WERI-Rb-1 (cell line): ENCODE data around the gene MTUS2.

ENCODE experiments used
- DNase-seq: peaks from one replicate; pipeline ENCODE4 v3.0.0-alpha.2; 2020
- H3K27ac ChIP-seq: fragments of 250-450 bp; sonication (Bioruptor Pico); 2 replicates; pipeline ENCODE4 v1.5.1; 2020; ENCODE audit warnings: mild to moderate bottlenecking, moderate library complexity
- H3K27me3 ChIP-seq: fragments of 250-450 bp; sonication (Bioruptor Pico); 2 replicates; pipeline ENCODE4 v1.5.1; 2021; ENCODE audit warnings: mild to moderate bottlenecking, low read depth, moderate library complexity; ENCODE audit not compliant: insufficient read depth, severe bottlenecking
- H3K36me3 ChIP-seq: fragments of 250-450 bp; sonication (Bioruptor Pico); 2 replicates; pipeline ENCODE4 v1.5.1; 2020; ENCODE audit warnings: mild to moderate bottlenecking, moderate library complexity
- H3K4me3 ChIP-seq: 2 replicates; pipeline ENCODE4 v1.5.1; 2011; ENCODE audit warnings: low read depth, mild to moderate bottlenecking, control low read depth, low read length
- H3K9me3 ChIP-seq: fragments of 250-450 bp; sonication (Bioruptor Pico); 2 replicates; pipeline ENCODE4 v1.5.1; 2021; ENCODE audit warnings: mild to moderate bottlenecking, moderate library complexity; ENCODE audit not compliant: severe bottlenecking
- CTCF ChIP-seq: IDR thresholded peaks from 2 replicates; pipeline ENCODE4 v1.5.1; 2011; ENCODE audit warnings: low read depth, mild to moderate bottlenecking, control low read depth, inconsistent platforms, low read length

Gene MTUS2

GRCh38 chr13:28991764-28992163 is 171.6 kb downstream of the MTUS2 start:
- H3K9me3 ChIP-seq: no peaks in the 10 kb centered on the region
- H3K27me3 ChIP-seq: peaks cover 3% of the 10 kb centered on the region

GRCh38 chr13:29000826-29001225 is 180.7 kb downstream of the MTUS2 start:
- Histone ChIP-seq H3K27ac (no peak overlapping the region), H3K9me3 (no peaks in the 10 kb centered on the region), H3K27me3 (no peaks in the 10 kb centered on the region), H3K36me3 (no peaks in the 10 kb centered on the region), H3K4me3 (no peak overlapping the region)
- no peak for TF ChIP-seq CTCF
- no peak for DNase-seq

More at GRCh38 chr13:28991764-28992163, 171.6 kb downstream of the MTUS2 start:
- DNase-seq: no peak
- no peak overlapping the region for H3K27ac ChIP-seq
- TF ChIP-seq CTCF: no peak
- no peak overlapping the region for H3K4me3 ChIP-seq
- H3K36me3 ChIP-seq: no peaks in the 10 kb centered on the region

GRCh38 chr13:29005035-29005762 is 185.1 kb downstream of the MTUS2 start:
- Histone ChIP-seq H3K27me3 (no peaks in the 10 kb centered on the region), H3K36me3 (no peaks in the 10 kb centered on the region), H3K4me3 (no peak overlapping the region), H3K9me3 (no peaks in the 10 kb centered on the region), H3K27ac (no peak overlapping the region)
- DNase-seq: no peak
- no peak for TF ChIP-seq CTCF

- no peak for TF ChIP-seq CTCF
- H3K27ac ChIP-seq: no peak overlapping the region
- no peaks in the 10 kb centered on the region for H3K36me3 ChIP-seq
- no peak overlapping the region for H3K4me3 ChIP-seq
- no peaks in the 10 kb centered on the region for H3K27me3 ChIP-seq
- DNase-seq: no peak
- H3K9me3 ChIP-seq: no peaks in the 10 kb centered on the region
Observed at GRCh38 chr13:29005763-29006120, 185.6 kb downstream of the MTUS2 start.

GRCh38 chr13:29006359-29006850 is 186.3 kb downstream of the MTUS2 start:
- H3K27ac ChIP-seq: no peak overlapping the region
- DNase-seq: no peak
- no peak overlapping the region for H3K4me3 ChIP-seq
- no peaks in the 10 kb centered on the region for H3K27me3 ChIP-seq
- TF ChIP-seq CTCF: no peak
- no peaks in the 10 kb centered on the region for H3K9me3 ChIP-seq
- no peaks in the 10 kb centered on the region for H3K36me3 ChIP-seq

- Histone ChIP-seq H3K27me3 (no peaks in the 10 kb centered on the region), H3K9me3 (no peaks in the 10 kb centered on the region), H3K4me3 (no peak overlapping the region), H3K27ac (no peak overlapping the region), H3K36me3 (no peaks in the 10 kb centered on the region)
- no peak for TF ChIP-seq CTCF
- no peak for DNase-seq
Observed at GRCh38 chr13:29008296-29008695, 188.2 kb downstream of the MTUS2 start.
